Suppressor macrophage treated with lipopolysaccharide for 4 hours (primary cell): Measurements from ENCODE around the gene CPAMD8.

Experiments used
- DNase-seq: peaks from one replicate; pipeline ENCODE4 v3.0.0-alpha.2; 2020

CPAMD8 gene

GRCh38 chr19:16914421-16914820 lies 112.2 kb downstream of the CPAMD8 start:
- no peak for DNase-seq

GRCh38 chr19:16912780-16913179 lies 113.8 kb downstream of the CPAMD8 start:
- DNase-seq, result no peak

- DNase-seq, result no peak
Measured at GRCh38 chr19:16911046-16911445, 115.6 kb downstream of the CPAMD8 start.

GRCh38 chr19:16908759-16909158 lies 117.9 kb downstream of the CPAMD8 start:
- no peak for DNase-seq

- no peak for DNase-seq
Measured at GRCh38 chr19:16904599-16904998, 122.0 kb downstream of the CPAMD8 start.

- DNase-seq, result no peak
Measured at GRCh38 chr19:16903347-16903746, 123.3 kb downstream of the CPAMD8 start.

- no peak for DNase-seq
Measured at GRCh38 chr19:16902545-16902944, 124.1 kb downstream of the CPAMD8 start.

- DNase-seq, result no peak
Measured at GRCh38 chr19:16901491-16902175, 125.0 kb downstream of the CPAMD8 start.

GRCh38 chr19:16899566-16900075 lies 127.0 kb downstream of the CPAMD8 start:
- DNase-seq, result peak; percentile 83

- DNase-seq, result no peak
Measured at GRCh38 chr19:16898361-16899015, 128.1 kb downstream of the CPAMD8 start.

- DNase-seq, result no peak
Measured at GRCh38 chr19:16897856-16898161, 128.8 kb downstream of the CPAMD8 start.

- DNase-seq, result peak; percentile 97
Measured at GRCh38 chr19:16897029-16897855, 129.4 kb downstream of the CPAMD8 start.

GRCh38 chr19:16896146-16897028 lies 130.2 kb downstream of the CPAMD8 start:
- peak; percentile 14 for DNase-seq

- peak; percentile 5 for DNase-seq
Measured at GRCh38 chr19:16895467-16896145, 131.0 kb downstream of the CPAMD8 start.

- DNase-seq, result no peak
Measured at GRCh38 chr19:16894080-16894479, 132.5 kb downstream of the CPAMD8 start.

GRCh38 chr19:16893686-16893989 lies 133.0 kb downstream of the CPAMD8 start:
- no peak for DNase-seq

- DNase-seq, result no peak
Measured at GRCh38 chr19:16892868-16893685, 133.5 kb downstream of the CPAMD8 start.

- DNase-seq, result no peak
Measured at GRCh38 chr19:16892436-16892835, 134.2 kb downstream of the CPAMD8 start.

- no peak for DNase-seq
Measured at GRCh38 chr19:16891696-16892382, 134.8 kb downstream of the CPAMD8 start.

- DNase-seq, result no peak
Measured at GRCh38 chr19:16890461-16891184, 136.0 kb downstream of the CPAMD8 start.
